Measurements from ENCODE around the gene PTPN11.
"Not testable (repeated sequence)": the region's sequence is repeated elsewhere in the genome, so short reads cannot be mapped to it uniquely, and the experiment has no call there.

PTPN11 gene

GRCh38 chr12:112401903-112402498 lies 16.7 kb upstream of the PTPN11 start:
- H3K4me1 Mint-ChIP-seq: peaks cover 12% of the 10 kb centered on the region
- peaks cover 23% of the 10 kb centered on the region for H3K36me3 Mint-ChIP-seq
- no peaks in the 10 kb centered on the region for H3K27me3 Mint-ChIP-seq
- no peak for ATAC-seq
- H3K4me3 Mint-ChIP-seq: no peak overlapping the region
- no peaks in the 10 kb centered on the region for H3K9me3 Mint-ChIP-seq
- H3K27ac Mint-ChIP-seq: no peak overlapping the region

- ATAC-seq: no peak
- no peaks in the 10 kb centered on the region for H3K27me3 Mint-ChIP-seq
- H3K4me1 Mint-ChIP-seq: peaks cover 42% of the 10 kb centered on the region
- no peaks in the 10 kb centered on the region for H3K9me3 Mint-ChIP-seq
- peak overlapping the region; percentile 100 for H3K27ac Mint-ChIP-seq
- peak overlapping the region; percentile 100 for H3K4me3 Mint-ChIP-seq
- H3K36me3 Mint-ChIP-seq: peaks cover 48% of the 10 kb centered on the region
Observed at GRCh38 chr12:112406519-112407488, 11.9 kb upstream of the PTPN11 start.

- not testable (repeated sequence) for ATAC-seq, H3K9me3 Mint-ChIP-seq, H3K27me3 Mint-ChIP-seq
- peaks cover 48% of the 10 kb centered on the region for H3K36me3 Mint-ChIP-seq
- H3K4me3 Mint-ChIP-seq: peak overlapping the region; percentile 100
- peaks cover 42% of the 10 kb centered on the region for H3K4me1 Mint-ChIP-seq
- H3K27ac Mint-ChIP-seq: peak overlapping the region; percentile 100
Observed at GRCh38 chr12:112407683-112408082, 11.1 kb upstream of the PTPN11 start.

- H3K4me3 Mint-ChIP-seq: peak overlapping the region; percentile 100
- no peaks in the 10 kb centered on the region for H3K27me3 Mint-ChIP-seq
- no peaks in the 10 kb centered on the region for H3K9me3 Mint-ChIP-seq
- H3K36me3 Mint-ChIP-seq: peaks cover 48% of the 10 kb centered on the region
- no peak for ATAC-seq
- peaks cover 42% of the 10 kb centered on the region for H3K4me1 Mint-ChIP-seq
- peak overlapping the region; percentile 100 for H3K27ac Mint-ChIP-seq
Observed at GRCh38 chr12:112408621-112409020, 10.1 kb upstream of the PTPN11 start.

GRCh38 chr12:112409064-112409905 lies 9.5 kb upstream of the PTPN11 start, which contains the start of gene RPL6:
Gene RPL6, minus strand, starts transcription at chr12:112409605. Its CDS starts 949 bp downstream, at chr12:112408656.
- H3K27me3 Mint-ChIP-seq: no peaks in the 10 kb centered on the region
- ATAC-seq: peak; percentile 95
- no peaks in the 10 kb centered on the region for H3K9me3 Mint-ChIP-seq
- H3K27ac Mint-ChIP-seq: peak within 1 kb of the TSS; percentile 100
- H3K36me3 Mint-ChIP-seq: peaks cover 46% of the 10 kb centered on the region
- H3K4me3 Mint-ChIP-seq: peak within 1 kb of the TSS; percentile 100
- H3K4me1 Mint-ChIP-seq: peaks cover 42% of the 10 kb centered on the region

GRCh38 chr12:112409906-112410244 lies 8.9 kb upstream of the PTPN11 start:
- H3K4me1 Mint-ChIP-seq: peaks cover 37% of the 10 kb centered on the region
- H3K27me3 Mint-ChIP-seq: no peaks in the 10 kb centered on the region
- peak overlapping the region; percentile 100 for H3K27ac Mint-ChIP-seq
- ATAC-seq: no peak
- peak overlapping the region; percentile 100 for H3K4me3 Mint-ChIP-seq
- no peaks in the 10 kb centered on the region for H3K9me3 Mint-ChIP-seq
- peaks cover 40% of the 10 kb centered on the region for H3K36me3 Mint-ChIP-seq

- Mint-ChIP-seq H3K4me1 (peaks cover 10% of the 10 kb centered on the region), H3K9me3 (no peaks in the 10 kb centered on the region), H3K4me3 (no peak overlapping the region), H3K27ac (no peak overlapping the region), H3K27me3 (no peaks in the 10 kb centered on the region), H3K36me3 (peaks cover 6% of the 10 kb centered on the region)
- ATAC-seq: no peak
Observed at GRCh38 chr12:112413855-112414625, 4.7 kb upstream of the PTPN11 start.

- H3K36me3 Mint-ChIP-seq, H3K4me3 Mint-ChIP-seq, H3K27me3 Mint-ChIP-seq, ATAC-seq, H3K27ac Mint-ChIP-seq, H3K9me3 Mint-ChIP-seq: not testable (repeated sequence)
- peaks cover 14% of the 10 kb centered on the region for H3K4me1 Mint-ChIP-seq
Observed at GRCh38 chr12:112415457-112415856, 3.3 kb upstream of the PTPN11 start.

GRCh38 chr12:112418273-112418607 lies 507 bp upstream of the PTPN11 start:
- peak overlapping the region; percentile 95 for H3K4me3 Mint-ChIP-seq
- no peak for ATAC-seq
- H3K36me3 Mint-ChIP-seq: no peaks in the 10 kb centered on the region
- H3K27me3 Mint-ChIP-seq: no peaks in the 10 kb centered on the region
- H3K4me1 Mint-ChIP-seq: peaks cover 35% of the 10 kb centered on the region
- no peaks in the 10 kb centered on the region for H3K9me3 Mint-ChIP-seq
- H3K27ac Mint-ChIP-seq: peak overlapping the region; percentile 98

GRCh38 chr12:112419297-112420133 lies 768 bp downstream of the PTPN11 start:
- H3K27me3 Mint-ChIP-seq: no peaks in the 10 kb centered on the region
- ATAC-seq: no peak
- H3K4me3 Mint-ChIP-seq: peak overlapping the region; percentile 90
- H3K9me3 Mint-ChIP-seq: no peaks in the 10 kb centered on the region
- H3K4me1 Mint-ChIP-seq: peaks cover 44% of the 10 kb centered on the region
- no peaks in the 10 kb centered on the region for H3K36me3 Mint-ChIP-seq
- H3K27ac Mint-ChIP-seq: peak overlapping the region; percentile 98

- H3K4me1 Mint-ChIP-seq: peaks cover 49% of the 10 kb centered on the region
Observed at GRCh38 chr12:112420740-112421139, 2.0 kb downstream of the PTPN11 start.

GRCh38 chr12:112421363-112421762 lies 2.6 kb downstream of the PTPN11 start:
- Mint-ChIP-seq H3K27ac (no peak overlapping the region), H3K4me1 (peaks cover 49% of the 10 kb centered on the region)

More at GRCh38 chr12:112420740-112421139, 2.0 kb downstream of the PTPN11 start:
- Mint-ChIP-seq H3K9me3 (no peaks in the 10 kb centered on the region), H3K36me3 (no peaks in the 10 kb centered on the region), H3K4me3 (peak overlapping the region; percentile 90), H3K27me3 (no peaks in the 10 kb centered on the region), H3K27ac (no peak overlapping the region)
- no peak for ATAC-seq

GRCh38 chr12:112422531-112422930 lies 3.8 kb downstream of the PTPN11 start:
- H3K4me3 Mint-ChIP-seq: no peak overlapping the region
- H3K9me3 Mint-ChIP-seq: no peaks in the 10 kb centered on the region
- H3K36me3 Mint-ChIP-seq: no peaks in the 10 kb centered on the region
- no peak overlapping the region for H3K27ac Mint-ChIP-seq
- no peak for ATAC-seq
- peaks cover 49% of the 10 kb centered on the region for H3K4me1 Mint-ChIP-seq
- H3K27me3 Mint-ChIP-seq: no peaks in the 10 kb centered on the region

More at GRCh38 chr12:112421363-112421762, 2.6 kb downstream of the PTPN11 start:
- Mint-ChIP-seq H3K27me3 (no peaks in the 10 kb centered on the region), H3K4me3 (no peak overlapping the region), H3K9me3 (no peaks in the 10 kb centered on the region), H3K36me3 (no peaks in the 10 kb centered on the region)
- ATAC-seq: no peak

- H3K4me3 Mint-ChIP-seq: no peak overlapping the region
- no peak for ATAC-seq
- H3K9me3 Mint-ChIP-seq: no peaks in the 10 kb centered on the region
- H3K27me3 Mint-ChIP-seq: no peaks in the 10 kb centered on the region
- peaks cover 56% of the 10 kb centered on the region for H3K4me1 Mint-ChIP-seq
- H3K36me3 Mint-ChIP-seq: peaks cover 7% of the 10 kb centered on the region
- no peak overlapping the region for H3K27ac Mint-ChIP-seq
Observed at GRCh38 chr12:112424126-112424525, 5.4 kb downstream of the PTPN11 start.
